ENCODE data around the gene ANKRD33. TPM values are rescaled to one million over a fixed set of nuclear protein-coding genes. Genes with fewer than 3 reads are reported as not detected.

The ANKRD33 gene
- total and polyA plus RNA-seq, 2 of the 4 experiments (the other 2 are of a cell fraction): under 0.01 to 0.03 TPM

- no peak overlapping the region for H3K27ac ChIP-seq (ENCODE audit: insufficient read depth, low read length)
- H3K14ac ChIP-seq (replicated peaks; ENCODE audit: low read depth, low read length): no peak overlapping the region
- intact Hi-C loops (cut with micrococcal nuclease): no loop called here
- H2AK5ac ChIP-seq (ENCODE audit: low read depth, low read length): no peak overlapping the region
- no peak overlapping the region for H3K18ac ChIP-seq (ENCODE audit: low read depth, low read length)
- H4K91ac ChIP-seq (ENCODE audit: insufficient read depth, low read depth, low read length): no peak overlapping the region
- H2BK120ac ChIP-seq (ENCODE audit: low read depth, low read length): no peak overlapping the region
- no peaks in the 10 kb centered on the region for H3K9me1 ChIP-seq (ENCODE audit: insufficient read depth, low read length)
- no peaks in the 10 kb centered on the region for H4K20me1 ChIP-seq (ENCODE audit: insufficient read depth, low read length)
- no peak overlapping the region for H3K23ac ChIP-seq (ENCODE audit: low read depth, low read length)
- no peak overlapping the region for H2BK20ac ChIP-seq (ENCODE audit: low read depth, low read length)
- no peaks in the 10 kb centered on the region for H3K79me1 ChIP-seq (ENCODE audit: low read depth in 1 of 2, low read length in 2 of 2)
- H2AFZ ChIP-seq (replicated peaks; ENCODE audit: low read length, poor library complexity): no peak overlapping the region
- no peak overlapping the region for H4K8ac ChIP-seq (ENCODE audit: low read depth in 2 of 2, low read length in 2 of 2)
- no peak overlapping the region for H3K4me3 ChIP-seq (ENCODE audit: insufficient read depth, low read depth, low read length)
- CTCF ChIA-PET: interaction anchor here (0.5 to 0.6 kb wide), 2 partner anchors 39 to 592 kb away, joined by 3 to 4 read pairs; no protein-coding TSS in a partner anchor
- no peak overlapping the region for H2BK5ac ChIP-seq (ENCODE audit: low read depth, low read length, poor library complexity, severe bottlenecking)
- BruUV-seq (replicated peaks): no TSS peak
- no peak for ATAC-seq (ENCODE audit: low read depth)
- H3K27me3 ChIP-seq (ENCODE audit: control insufficient read depth, insufficient read depth, low read length): peaks cover 61% of the 10 kb centered on the region
- TF ChIP-seq MAFK (IDR thresholded peaks at IDR 0.05; ENCODE audit: low read depth, low read length): no peak
- TF ChIP-seq CHD1 (IDR thresholded peaks at IDR 0.05; ENCODE audit: low read depth, low read length): no peak
- TF ChIP-seq RCOR1 (IDR thresholded peaks at IDR 0.05; ENCODE audit: insufficient replicate concordance, low read length): no peak
- TF ChIP-seq CTCF (conservative IDR thresholded peaks at IDR 0.05; ENCODE audit: low read depth, low read length): no peak
- no peak for TF ChIP-seq NFE2L2 (IDR thresholded peaks at IDR 0.05; ENCODE audit: low read depth, low read length)
- no peak for TF ChIP-seq FOS (IDR thresholded peaks at IDR 0.05; ENCODE audit: low read depth, low read length)
- TF ChIP-seq RFX5 (IDR thresholded peaks at IDR 0.05; ENCODE audit: low read depth, low read length): no peak
- TF ChIP-seq, protein P1, sequence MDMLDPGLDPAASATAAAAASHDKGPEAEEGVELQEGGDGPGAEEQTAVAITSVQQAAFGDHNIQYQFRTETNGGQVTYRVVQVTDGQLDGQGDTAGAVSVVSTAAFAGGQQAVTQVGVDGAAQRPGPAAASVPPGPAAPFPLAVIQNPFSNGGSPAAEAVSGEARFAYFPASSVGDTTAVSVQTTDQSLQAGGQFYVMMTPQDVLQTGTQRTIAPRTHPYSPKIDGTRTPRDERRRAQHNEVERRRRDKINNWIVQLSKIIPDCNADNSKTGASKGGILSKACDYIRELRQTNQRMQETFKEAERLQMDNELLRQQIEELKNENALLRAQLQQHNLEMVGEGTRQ (IDR thresholded peaks at IDR 0.05; ENCODE audit: low read depth, low read length): no peak
- no peak for TF ChIP-seq MXI1 (IDR thresholded peaks at IDR 0.05; ENCODE audit: borderline replicate concordance, low read depth, low read length)
- no peak for TF ChIP-seq MAZ (IDR thresholded peaks at IDR 0.05; ENCODE audit: borderline replicate concordance, low read depth, low read length)
- TF ChIP-seq CEBPB (IDR thresholded peaks at IDR 0.05; ENCODE audit: low read depth, low read length): no peak
- no peak for TF ChIP-seq SMC3 (IDR thresholded peaks at IDR 0.05; ENCODE audit: low read depth, low read length)
- no peak for TF ChIP-seq RAD21 (IDR thresholded peaks at IDR 0.05; ENCODE audit: low read length)
- no peak for TF ChIP-seq ELK1 (IDR thresholded peaks at IDR 0.05; ENCODE audit: borderline replicate concordance, low read depth, low read length)
- no peak for TF ChIP-seq POLR2A (IDR thresholded peaks at IDR 0.05; ENCODE audit: low read depth, low read length)
- no peak for TF ChIP-seq BHLHE40 (IDR thresholded peaks at IDR 0.05; ENCODE audit: low read depth, low read length)
- dilution Hi-C loops (cut with HindIII; ENCODE audit: low sequenced_read_pairs, unreplicated experiment): loop anchor here (25.0 kb wide), 1 partner anchor 96 kb away; the partner anchor contains the start of gene ACVR1B
- no peaks in the 10 kb centered on the region for H3K9me3 ChIP-seq (ENCODE audit: control insufficient read depth, insufficient read depth, low read length)
- H3K36me3 ChIP-seq (ENCODE audit: control insufficient read depth, insufficient read depth, low read length): no peaks in the 10 kb centered on the region
- no peak overlapping the region for H3K4ac ChIP-seq (ENCODE audit: low read depth, low read length)
- no peak overlapping the region for H2AK9ac ChIP-seq (replicated peaks; ENCODE audit: low read depth, low read length, poor library complexity)
- no peak overlapping the region for H3K9ac ChIP-seq (ENCODE audit: low read depth, low read length)
- no peak overlapping the region for H3K56ac ChIP-seq (ENCODE audit: extremely low read depth, insufficient read depth, low read length)
- H2BK15ac ChIP-seq (ENCODE audit: low read depth, low read length): no peak overlapping the region
- H3K4me1 ChIP-seq (ENCODE audit: control insufficient read depth, insufficient read depth, low read length): peaks cover 2% of the 10 kb centered on the region
- POLR2A ChIA-PET (ENCODE audit: unreplicated experiment): no interaction called here
- 100% methylated on average over 1 of the region's 8 CpGs; no CpG with 5 or more reads in 1 of the 2 experiments for WGBS, 2 experiments (ENCODE audit: extremely low coverage in 2 of 2, insufficient read length in 1 of 2)
- no peak overlapping the region for H3K4me2 ChIP-seq (ENCODE audit: low read depth, low read length)
- H4K5ac ChIP-seq (ENCODE audit: low read depth, low read length): no peak overlapping the region
- DNase-seq: no peak
- in situ Hi-C loops (cut with MboI; ENCODE audit: low sequenced_read_pairs): no loop called here
Observed at GRCh38 chr12:51866762-51867161, 21.1 kb upstream of the ANKRD33 start.

All from IMR-90 (cell line).